ENCODE results near the gene RAB10. TPM values are rescaled to one million over a fixed set of nuclear protein-coding genes. Genes with fewer than 3 reads are reported as not detected.
A peak's percentile ranks its signal among the peaks of the same experiment; 100 is the strongest.

Gene RAB10
- total and polyA plus RNA-seq, 9 of the 15 experiments (the other 6 are each of a cell fraction or from before 2014, with no cell fraction given): 25.1 to 214 (median 157) TPM

DNA sequence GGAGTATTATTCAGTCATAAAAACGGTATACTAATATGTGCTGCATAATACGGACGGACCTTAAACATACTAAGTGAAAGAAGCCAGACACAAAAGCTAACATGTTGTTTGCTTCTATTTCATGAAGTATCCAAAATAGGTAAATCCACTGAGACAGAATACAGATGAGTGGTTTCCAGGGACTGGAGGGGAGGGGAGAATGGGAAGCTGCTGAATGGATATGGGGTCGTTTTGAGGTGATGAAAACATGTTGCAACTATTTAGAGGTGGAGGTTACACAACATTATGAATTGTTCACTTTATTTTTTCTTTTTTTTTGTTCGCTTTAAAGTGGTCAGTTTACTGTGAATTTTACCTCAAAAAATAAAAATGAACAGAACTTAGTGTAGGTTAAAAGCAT, 52.9 kb downstream of the RAB10 start:
- WGBS (ENCODE audit: insufficient coverage, low coverage, missing lambda C conversion rate): 69% methylated on average over 5 of the region's 5 CpGs
- Histone ChIP-seq H3K79me2 (ENCODE audit: control insufficient read depth, insufficient read depth, low read length) (peaks cover 94% of the 10 kb centered on the region), H3K27ac (ENCODE audit: extremely low read depth, low read depth, low read length) (peak overlapping the region; percentile 37; the same call in 2 of the 3 replicates), H3K4me2 (ENCODE audit: insufficient read depth, low read length) (no peak overlapping the region), H3K4me1 (replicated peaks in 1 of 2; ENCODE audit: control insufficient read depth in 2 of 2, insufficient read depth in 2 of 2, low read length in 2 of 2) (peaks cover 2 to 8% of the 10 kb centered on the region in 2 experiments; a peak in 4 of 5 replicates), H3K9me1 (ENCODE audit: control insufficient read depth, insufficient read depth, low read length) (no peaks in the 10 kb centered on the region), H4K20me1 (replicated peaks; ENCODE audit: control insufficient read depth, insufficient read depth, low read length) (no peaks in the 10 kb centered on the region), H3K27me3 (ENCODE audit: control insufficient read depth in 2 of 2, insufficient read depth in 2 of 2, low read length in 2 of 2) (no peaks in the 10 kb centered on the region), H3K4me3 (no peak overlapping the region), H3K36me3 (ENCODE audit: control insufficient read depth, insufficient read depth, low read length) (peaks cover 41% of the 10 kb centered on the region), H3K9ac (ENCODE audit: insufficient read depth in 1 of 2, low read depth in 2 of 2, low read length in 2 of 2) (no peak overlapping the region), H2AFZ (ENCODE audit: low read depth, low read length) (no peak overlapping the region), H3K9me3 (replicated peaks; ENCODE audit: control insufficient read depth, insufficient read depth, low read depth, low read length) (peaks cover 8% of the 10 kb centered on the region)
- intact Hi-C loops (cut with micrococcal nuclease) (no loop called here), in situ Hi-C loops (cut with MboI) (no loop called here)
- ATAC-seq (peak; percentile 16; the same call in 2 of the 3 replicates), FAIRE-seq (no peak), DNase-seq (ENCODE audit: extremely low read depth in 1 of 4, low spot score in 3 of 4) (no peak)
- no TSS peak for BruUV-seq (replicated peaks)
- TF ChIP-seq TRIM24 (IDR thresholded peaks at IDR 0.05) (peak in 1 of 2 experiments; percentile 51; a peak in 1 of 4 replicates), MED1 (CRISPR knock-in tag; IDR thresholded peaks at IDR 0.05; ENCODE audit: borderline replicate concordance) (no peak), SMC3 (conservative IDR thresholded peaks at IDR 0.05; ENCODE audit: insufficient read depth, low read depth, low read length) (no peak), CEBPG (CRISPR knock-in tag; IDR thresholded peaks at IDR 0.05) (no peak), CEBPG (tag; conservative IDR thresholded peaks at IDR 0.05 in 1 of 2, IDR thresholded peaks at IDR 0.05 in 1 of 2) (peak in 1 of 2 experiments; percentile 70; a peak in 2 of 4 replicates)
- ChIA-PET CTCF (ENCODE audit: low intra/inter-chr PET ratio) (no interaction called here), POLR2A (interaction anchor here (0.9 kb wide), 1 partner anchor 9 kb away, joined by 3 read pairs; no protein-coding TSS in a partner anchor)
